Right lobe of liver (tissue), 4 donors: Measurements from ENCODE around the gene CHMP4A.

Experiments
- POLR2A ChIP-seq: fragments of 450-650 bp; IDR thresholded peaks from one replicate; pipeline ENCODE4 v1.6.1; 2017; ENCODE audit warnings: antibody characterized with exemption, mild to moderate bottlenecking
- TF ChIP-seq, protein P1 (sequence below), 4 donors: fragments of 200-600 bp in 3 of 4; fragments of 450-650 bp in 1 of 4; IDR thresholded peaks; one replicate each; pipeline versions ENCODE4 v1.5.1 to v1.8.0; 2016 to 2022; ENCODE audit warnings: antibody characterized with exemption in 4 of 4, mild to moderate bottlenecking in 2 of 4
- donor health status: DM: no; HTN: no; CAD: no.
- donor health status: DM: no; HTN: no; CAD: no.
- donor health status: DM: no; HTN: yes; CAD: no.

DNA sequence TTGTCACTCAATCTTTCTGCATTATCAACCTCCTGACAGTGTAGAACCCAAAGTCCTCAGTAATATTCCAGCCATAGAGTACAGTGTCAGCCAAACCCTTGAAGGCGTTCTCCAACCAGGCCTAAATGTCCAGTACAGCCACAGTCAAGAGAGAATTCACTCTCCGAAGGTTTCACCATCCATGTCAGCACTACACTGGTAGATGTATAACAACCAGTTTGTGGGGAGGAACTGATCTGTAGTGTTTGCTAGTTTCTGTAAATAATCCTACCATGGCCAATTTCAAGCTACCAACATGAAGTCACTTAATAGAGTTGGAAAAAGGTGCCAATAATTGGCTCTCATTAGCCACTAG, 3.0 kb upstream of the CHMP4A start:
- TF ChIP-seq POLR2A: no peak
- TF ChIP-seq, protein P1, sequence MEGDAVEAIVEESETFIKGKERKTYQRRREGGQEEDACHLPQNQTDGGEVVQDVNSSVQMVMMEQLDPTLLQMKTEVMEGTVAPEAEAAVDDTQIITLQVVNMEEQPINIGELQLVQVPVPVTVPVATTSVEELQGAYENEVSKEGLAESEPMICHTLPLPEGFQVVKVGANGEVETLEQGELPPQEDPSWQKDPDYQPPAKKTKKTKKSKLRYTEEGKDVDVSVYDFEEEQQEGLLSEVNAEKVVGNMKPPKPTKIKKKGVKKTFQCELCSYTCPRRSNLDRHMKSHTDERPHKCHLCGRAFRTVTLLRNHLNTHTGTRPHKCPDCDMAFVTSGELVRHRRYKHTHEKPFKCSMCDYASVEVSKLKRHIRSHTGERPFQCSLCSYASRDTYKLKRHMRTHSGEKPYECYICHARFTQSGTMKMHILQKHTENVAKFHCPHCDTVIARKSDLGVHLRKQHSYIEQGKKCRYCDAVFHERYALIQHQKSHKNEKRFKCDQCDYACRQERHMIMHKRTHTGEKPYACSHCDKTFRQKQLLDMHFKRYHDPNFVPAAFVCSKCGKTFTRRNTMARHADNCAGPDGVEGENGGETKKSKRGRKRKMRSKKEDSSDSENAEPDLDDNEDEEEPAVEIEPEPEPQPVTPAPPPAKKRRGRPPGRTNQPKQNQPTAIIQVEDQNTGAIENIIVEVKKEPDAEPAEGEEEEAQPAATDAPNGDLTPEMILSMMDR (IDR thresholded peaks at IDR 0.05): no peak
